ENCODE data around the gene ALKBH3. TPM values are rescaled to one million over a fixed set of nuclear protein-coding genes. Genes with fewer than 3 reads are reported as not detected.

The ALKBH3 gene
- total RNA-seq: 33.0 and 54.0 TPM in 2 replicates

GRCh38 chr11:43880640-43881159 lies at the start of gene ALKBH3:
ALKBH3 (plus strand) TSS chr11:43880831; CDS start chr11:43882653, 1,822 bp downstream.

Other genes with a start within 250 kb of the ALKBH3 start
- gene HSD17B12, start 200.1 kb upstream of the ALKBH3 start, total RNA-seq: 67.8 and 103 TPM in 2 replicates
- 1.8 and 10.5 TPM in 2 replicates for gene C11orf96, start 61.8 kb downstream of the ALKBH3 start, total RNA-seq
- not detected in 2 replicates for gene ACCSL, start 167.2 kb downstream of the ALKBH3 start, total RNA-seq
- 8.3 and 11.1 TPM in 2 replicates for gene ACCS, start 185.4 kb downstream of the ALKBH3 start, total RNA-seq
- 145 and 173 TPM in 2 replicates for gene EXT2, start 214.8 kb downstream of the ALKBH3 start, total RNA-seq